Liver (tissue), 9 donors: ENCODE measurements around the gene RRAS2. TPM values are rescaled to one million over a fixed set of nuclear protein-coding genes. Genes with fewer than 3 reads are reported as not detected.
A peak's percentile ranks its signal among the peaks of the same experiment; 100 is the strongest.

Source experiments
- DNase-seq: peaks from one replicate; pipeline ENCODE4 v3.0.0-alpha.2; 2017; ENCODE audit warnings: low spot score
- H3K27ac ChIP-seq, 2 donors: one replicate each; pipeline ENCODE4 v1.7.0; 2013; ENCODE audit warnings: inconsistent platforms in 2 of 2, low read length in 2 of 2, control low read depth in 1 of 2, low read depth in 1 of 2, mild to moderate bottlenecking in 1 of 2
- H3K27me3 ChIP-seq, 4 donors: one replicate each; pipeline versions ENCODE4 v1.6.1 to v1.7.0; 2013; ENCODE audit warnings: low read length in 3 of 4, inconsistent platforms in 1 of 4, mild to moderate bottlenecking in 1 of 4, moderate library complexity in 1 of 4; ENCODE audit not compliant: control insufficient read depth in 4 of 4, insufficient read depth in 4 of 4
- H3K36me3 ChIP-seq, 4 donors: one replicate each; pipeline versions ENCODE4 v1.6.1 to v1.7.0; 2013; ENCODE audit warnings: low read length in 3 of 4, mild to moderate bottlenecking in 3 of 4, low read depth in 1 of 4, moderate library complexity in 1 of 4; ENCODE audit not compliant: control insufficient read depth in 4 of 4, insufficient read depth in 3 of 4
- H3K4me1 ChIP-seq, 4 donors: one replicate each; pipeline versions ENCODE4 v1.6.1 to v1.7.0; 2013; ENCODE audit warnings: low read length in 3 of 4, mild to moderate bottlenecking in 3 of 4, moderate library complexity in 1 of 4; ENCODE audit not compliant: control insufficient read depth in 4 of 4, insufficient read depth in 4 of 4
- H3K4me3 ChIP-seq, 3 donors: one replicate each; pipeline versions ENCODE4 v1.6.1 to v1.7.0; 2013; ENCODE audit warnings: low read length in 3 of 3, control low read depth in 1 of 3, low read depth in 1 of 3, mild to moderate bottlenecking in 1 of 3
- H3K9ac ChIP-seq, 2 donors: one replicate each; pipeline ENCODE4 v1.7.0; 2013; ENCODE audit warnings: low read length in 2 of 2, mild to moderate bottlenecking in 2 of 2, moderate library complexity in 2 of 2, control low read depth in 1 of 2, low read depth in 1 of 2
- H3K9me3 ChIP-seq, 4 donors: one replicate each; pipeline versions ENCODE4 v1.6.1 to v1.7.0; 2013; ENCODE audit warnings: low read length in 3 of 4; ENCODE audit not compliant: control insufficient read depth in 4 of 4
- ATF3 ChIP-seq: IDR thresholded peaks from 2 replicates; pipeline ENCODE4 v1.6.1; 2016; ENCODE audit warnings: antibody characterized with exemption
- CTCF ChIP-seq: fragments of 150-350 bp; IDR thresholded peaks from 2 replicates; pipeline ENCODE4 v1.5.1; 2017; ENCODE audit warnings: improper control_type of control experiment, low read depth, low read length; ENCODE audit not compliant: missing input control
- EGR1 ChIP-seq, 2 donors: IDR thresholded peaks; 2 replicates each; pipeline ENCODE4 v1.6.1; 2016 to 2018; ENCODE audit warnings: antibody characterized with exemption in 2 of 2, low read depth in 2 of 2
- FOXA1 ChIP-seq: IDR thresholded peaks from 2 replicates; pipeline ENCODE4 v1.6.1; 2016; ENCODE audit warnings: antibody characterized with exemption
- GABPA ChIP-seq, 2 donors: IDR thresholded peaks in 1 of 2; conservative IDR thresholded peaks in 1 of 2; 2 replicates each; pipeline ENCODE4 v1.6.1; 2016; ENCODE audit warnings: antibody characterized with exemption in 2 of 2, mild to moderate bottlenecking in 1 of 2, moderate library complexity in 1 of 2
- HNF4G ChIP-seq: IDR thresholded peaks from 2 replicates; pipeline ENCODE4 v1.6.1; 2016; ENCODE audit warnings: antibody characterized with exemption
- MAX ChIP-seq: IDR thresholded peaks from 2 replicates; pipeline ENCODE4 v1.6.1; 2016; ENCODE audit warnings: antibody characterized with exemption
- RAD21 ChIP-seq, 2 donors: IDR thresholded peaks; 2 replicates each; pipeline ENCODE4 v1.6.1; 2016; ENCODE audit warnings: antibody characterized with exemption in 2 of 2, mild to moderate bottlenecking in 2 of 2
- REST ChIP-seq: IDR thresholded peaks from 2 replicates; pipeline ENCODE4 v1.6.1; 2016; ENCODE audit warnings: antibody characterized with exemption, mild to moderate bottlenecking
- RXRA ChIP-seq, 2 donors: IDR thresholded peaks; 2 replicates each; pipeline ENCODE4 v1.6.1; 2017 to 2018; ENCODE audit warnings: antibody characterized with exemption in 2 of 2, mild to moderate bottlenecking in 1 of 2
- TAF1 ChIP-seq: conservative IDR thresholded peaks from 2 replicates; pipeline ENCODE4 v1.6.1; 2016; ENCODE audit warnings: antibody characterized with exemption, mild to moderate bottlenecking
- YY1 ChIP-seq: IDR thresholded peaks from 2 replicates; pipeline ENCODE4 v1.6.1; 2016; ENCODE audit warnings: antibody characterized with exemption, mild to moderate bottlenecking
- WGBS: extraction: QIAGEN DNeasy Blood & Tissue Kit; methylation state at CpG from one replicate; pipeline ENCODE4 v1.1.7; 2013; 5-methylcytosine and 5-hydroxymethylcytosine counted together
- polyA plus RNA-seq, 2 donors: library from polyadenylated mRNA; stranded (reverse) in 1 of 2; unstranded in 1 of 2; fragments of 200-250 nt in 1 of 2; fragments of >200 nt in 1 of 2; fragmentation: Nextera tagmentation in 1 of 2; extraction: Ambion mirVana in 1 of 2; gene quantifications; one replicate each; pipeline versions ENCODE4 v1.2.1 to v1.2.3, GENCODE V29; 2013 to 2015
- total RNA-seq, 2 donors: library from RNA; depleted of rRNA; stranded (reverse); fragments of >200 nt; gene quantifications; one replicate each; pipeline ENCODE4 v1.2.3, GENCODE V29; 2014
- donor health status: healthy.
- donor health status: healthy.
- donor health status: healthy.
- donor health status: healthy.
- donor health status: healthy.

Gene RRAS2
- total and polyA plus RNA-seq, 4 donors: 11.2 to 23.8 (median 17.5) TPM

GRCh38 chr11:14251754-14252153 is 107.2 kb downstream of the RRAS2 start (continued):
- TF ChIP-seq REST (no peak), FOXA1 (no peak), YY1 (no peak), HNF4G (no peak), GABPA (IDR thresholded peaks at IDR 0.05 in 1 of 2, conservative IDR thresholded peaks at IDR 0.05 in 1 of 2) (no peak), TAF1 (no peak)

- H3K27ac ChIP-seq: no peak overlapping the region
- 25% methylated on average over 10 of the region's 10 CpGs for WGBS
- no peaks in the 10 kb centered on the region for H3K9me3 ChIP-seq
- no peak overlapping the region for H3K4me3 ChIP-seq
- no peaks in the 10 kb centered on the region for H3K36me3 ChIP-seq
- DNase-seq: peak; percentile 55
- H3K9ac ChIP-seq: no peak overlapping the region
- no peak for TF ChIP-seq ATF3
- TF ChIP-seq RAD21 (IDR thresholded peaks at IDR 0.05): peak; percentile 99 to 100
- peak; percentile 92 for TF ChIP-seq CTCF
- no peak for TF ChIP-seq REST
- no peak for TF ChIP-seq YY1
- TF ChIP-seq MAX: no peak
- TF ChIP-seq EGR1 (IDR thresholded peaks at IDR 0.05; ENCODE audit: low read depth in 2 of 2): no peak
- TF ChIP-seq RXRA (IDR thresholded peaks at IDR 0.05): no peak
- peaks cover 0 to 2% (median 0%) of the 10 kb centered on the region in 4 donors for H3K27me3 ChIP-seq
- peaks cover 0 to 4% (median 0%) of the 10 kb centered on the region in 4 donors for H3K4me1 ChIP-seq
Measured at GRCh38 chr11:14249121-14249963, 109.6 kb downstream of the RRAS2 start.
